Measurements from ENCODE around the gene MAPKBP1. TPM values are rescaled to one million over a fixed set of nuclear protein-coding genes. Genes with fewer than 3 reads are reported as not detected.
"Not testable (repeated sequence)": the region's sequence is repeated elsewhere in the genome, so short reads cannot be mapped to it uniquely, and the experiment has no call there.

The MAPKBP1 gene
- total and polyA plus RNA-seq, 7 experiments from 2014 or later, result 3.0 to 44.7 (median 37.2) TPM

GRCh38 chr15:41734079-41734478, 40.2 kb upstream of the MAPKBP1 start:
- intact Hi-C loops (cut with micrococcal nuclease), result no loop called here
- CTCF ChIA-PET, result interaction anchor here (0.7 kb wide), 1 partner anchor 127 kb away, joined by 3 read pairs; no protein-coding TSS in a partner anchor
- Histone ChIP-seq H3K27ac (ENCODE audit: low read depth, low read length) (no peak overlapping the region), H3K36me3 (ENCODE audit: control insufficient read depth in 2 of 3, insufficient read depth in 3 of 3, low read length in 3 of 3) (peaks cover 4 to 70% (median 8%) of the 10 kb centered on the region in 3 experiments), H3K9me3 (ENCODE audit: control insufficient read depth in 2 of 3, low read length in 3 of 3) (no peaks in the 10 kb centered on the region), H3K4me3 (ENCODE audit: low read length) (no peak overlapping the region), H3K27me3 (ENCODE audit: control insufficient read depth in 2 of 2, insufficient read depth in 2 of 2, low read length in 2 of 2) (no peaks in the 10 kb centered on the region), H3K4me1 (ENCODE audit: control insufficient read depth in 2 of 2, insufficient read depth in 2 of 2, low read length in 2 of 2) (no peaks in the 10 kb centered on the region)
- no peaks in the 10 kb centered on the region for H3K27me3 Mint-ChIP-seq
- POLR2A ChIA-PET, result no interaction called here
- peak overlapping the region in 2 of 9 donors; percentile 10 to 26 for H3K27ac Mint-ChIP-seq
- H3K9me3 Mint-ChIP-seq, result no peaks in the 10 kb centered on the region
- no peak for DNase-seq
- ATAC-seq, result no peak
- no peak overlapping the region for H3K4me3 Mint-ChIP-seq
- H3K4me1 Mint-ChIP-seq, result peaks cover 0 to 3% (median 0%) of the 10 kb centered on the region in 7 donors
- H3K36me3 Mint-ChIP-seq, result peaks cover 0 to 22% (median 17%) of the 10 kb centered on the region in 5 donors

DNA sequence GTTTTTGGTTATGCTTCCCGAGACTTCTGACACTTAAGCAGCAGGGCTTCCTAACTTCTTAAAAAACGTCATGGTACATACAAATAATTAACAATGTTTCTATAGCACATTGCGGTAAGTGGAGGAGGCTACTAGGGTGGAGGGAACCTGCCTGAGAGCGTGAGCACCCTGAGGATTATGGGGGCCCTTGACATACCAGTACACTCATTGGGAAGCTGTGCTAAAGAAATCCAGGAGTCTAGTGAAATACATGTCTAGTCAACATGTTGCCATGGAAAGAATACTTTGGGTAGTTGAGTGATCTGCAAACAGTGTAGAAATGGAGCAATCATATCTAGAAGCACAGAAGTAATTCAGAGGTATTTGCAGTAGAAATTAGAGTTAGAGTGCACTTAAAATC, 39.2 kb upstream of the MAPKBP1 start:
- no peaks in the 10 kb centered on the region for H3K9me3 Mint-ChIP-seq
- no peaks in the 10 kb centered on the region for H3K27me3 Mint-ChIP-seq
- Histone ChIP-seq H3K9me3 (ENCODE audit: control insufficient read depth in 2 of 3, low read length in 3 of 3) (no peaks in the 10 kb centered on the region), H3K4me1 (ENCODE audit: control insufficient read depth in 2 of 2, insufficient read depth in 2 of 2, low read length in 2 of 2) (no peaks in the 10 kb centered on the region), H3K4me3 (ENCODE audit: low read length) (no peak overlapping the region), H3K27ac (ENCODE audit: low read depth, low read length) (no peak overlapping the region), H3K36me3 (ENCODE audit: control insufficient read depth in 2 of 3, insufficient read depth in 3 of 3, low read length in 3 of 3) (peaks cover 7 to 69% (median 8%) of the 10 kb centered on the region in 3 experiments), H3K27me3 (ENCODE audit: control insufficient read depth in 2 of 2, insufficient read depth in 2 of 2, low read length in 2 of 2) (no peaks in the 10 kb centered on the region)
- ATAC-seq, result no peak
- intact Hi-C loops (cut with micrococcal nuclease), result no loop called here
- no peak for DNase-seq
- H3K4me1 Mint-ChIP-seq, result peaks cover 0 to 3% (median 0%) of the 10 kb centered on the region in 7 donors
- no peak overlapping the region for H3K4me3 Mint-ChIP-seq
- ChIA-PET POLR2A (interaction anchor here (0.5 kb wide), 1 partner anchor 81 kb away, joined by 3 read pairs; no protein-coding TSS in a partner anchor), CTCF (no interaction called here)
- peaks cover 0 to 27% (median 14%) of the 10 kb centered on the region in 5 donors for H3K36me3 Mint-ChIP-seq
- no peak overlapping the region for H3K27ac Mint-ChIP-seq

DNA sequence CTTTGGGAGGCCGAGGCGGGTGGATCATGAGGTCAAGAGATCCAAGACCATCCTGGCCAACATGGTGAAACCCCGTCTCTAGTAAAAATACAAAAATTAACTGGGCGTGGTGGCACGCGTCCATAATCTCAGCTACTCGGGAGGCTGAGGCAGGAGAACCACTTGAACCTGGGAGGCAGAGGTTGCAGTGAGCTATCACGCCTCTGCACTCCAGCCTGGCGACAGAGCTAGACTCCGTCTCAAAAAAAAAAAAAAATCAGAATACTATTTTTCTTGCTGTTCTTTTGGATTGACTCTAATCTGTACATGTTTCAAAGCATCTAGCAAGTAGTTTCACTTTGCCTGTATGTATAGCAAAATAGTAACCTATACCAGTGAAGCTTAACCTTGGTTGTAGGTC, 38.8 kb upstream of the MAPKBP1 start:
- H3K9me3 Mint-ChIP-seq; H3K27me3 ChIP-seq (ENCODE audit: control insufficient read depth in 2 of 2, insufficient read depth in 2 of 2, low read length in 2 of 2); H3K27me3 Mint-ChIP-seq; H3K27ac Mint-ChIP-seq; H3K4me3 Mint-ChIP-seq; H3K4me1 ChIP-seq (ENCODE audit: control insufficient read depth in 2 of 2, insufficient read depth in 2 of 2, low read length in 2 of 2); ATAC-seq; H3K4me1 Mint-ChIP-seq; H3K4me3 ChIP-seq (ENCODE audit: low read length); H3K27ac ChIP-seq (ENCODE audit: low read depth, low read length); H3K9me3 ChIP-seq (ENCODE audit: control insufficient read depth in 2 of 3, low read length in 3 of 3); DNase-seq; intact Hi-C loops (cut with micrococcal nuclease): not testable (repeated sequence)
- peaks cover 0 to 27% (median 12%) of the 10 kb centered on the region in 5 donors for H3K36me3 Mint-ChIP-seq
- ChIA-PET POLR2A (interaction anchor here (0.5 to 0.8 kb wide), 4 partner anchors 12 to 196 kb away, joined by 3 to 6 read pairs (median 4); no protein-coding TSS in a partner anchor), CTCF (interaction anchor here (0.7 kb wide), 1 partner anchor 42 kb away, joined by 3 read pairs; no protein-coding TSS in a partner anchor)
- H3K36me3 ChIP-seq (ENCODE audit: control insufficient read depth in 2 of 3, insufficient read depth in 3 of 3, low read length in 3 of 3), result peaks cover 8 to 67% (median 9%) of the 10 kb centered on the region in 3 experiments

DNA sequence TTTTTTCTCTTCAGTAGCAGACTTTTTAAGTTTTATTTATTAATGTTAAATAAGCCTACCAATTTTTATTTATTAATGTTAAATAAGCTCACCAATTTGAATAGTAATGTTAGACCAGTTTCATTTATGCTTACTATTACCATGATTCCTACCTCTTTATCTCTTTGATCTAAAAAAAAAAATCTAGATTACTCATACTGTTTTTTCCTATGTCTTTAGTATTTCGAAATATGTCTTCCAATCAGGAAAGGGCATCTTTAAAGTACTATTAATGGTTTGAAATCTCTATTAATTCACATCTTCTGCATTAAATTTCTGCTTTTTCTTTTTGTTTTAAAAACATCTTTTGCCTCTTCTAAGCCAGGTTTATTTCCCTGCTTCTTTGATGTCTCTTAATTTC, 27.5 kb upstream of the MAPKBP1 start:
- ChIA-PET POLR2A (no interaction called here), CTCF (interaction anchor here (1.3 kb wide), 1 partner anchor 143 kb away, joined by 3 read pairs; no protein-coding TSS in a partner anchor)
- ATAC-seq (no peak), DNase-seq (no peak)
- Histone ChIP-seq H3K36me3 (ENCODE audit: control insufficient read depth in 2 of 3, insufficient read depth in 3 of 3, low read length in 3 of 3) (peaks cover 16 to 51% (median 16%) of the 10 kb centered on the region in 3 experiments), H3K27me3 (ENCODE audit: control insufficient read depth in 2 of 2, insufficient read depth in 2 of 2, low read length in 2 of 2) (no peaks in the 10 kb centered on the region), H3K27ac (ENCODE audit: low read depth, low read length) (no peak overlapping the region), H3K9me3 (ENCODE audit: control insufficient read depth in 2 of 3, low read length in 3 of 3) (no peaks in the 10 kb centered on the region), H3K4me1 (ENCODE audit: control insufficient read depth in 2 of 2, insufficient read depth in 2 of 2, low read length in 2 of 2) (no peaks in the 10 kb centered on the region), H3K4me3 (ENCODE audit: low read length) (no peak overlapping the region)
- Mint-ChIP-seq H3K36me3 (peaks cover 3 to 48% (median 16%) of the 10 kb centered on the region in 5 donors), H3K27me3 (no peaks in the 10 kb centered on the region), H3K4me3 (no peak overlapping the region), H3K4me1 (peaks cover 0 to 9% (median 0%) of the 10 kb centered on the region in 7 donors), H3K9me3 (no peaks in the 10 kb centered on the region), H3K27ac (peak overlapping the region in 2 of 9 donors; percentile 16 to 52)
- intact Hi-C loops (cut with micrococcal nuclease), result no loop called here

- Histone ChIP-seq H3K27me3 (ENCODE audit: control insufficient read depth in 2 of 2, insufficient read depth in 2 of 2, low read length in 2 of 2) (no peaks in the 10 kb centered on the region), H3K36me3 (ENCODE audit: control insufficient read depth in 2 of 3, insufficient read depth in 3 of 3, low read length in 3 of 3) (peaks cover 21 to 36% (median 28%) of the 10 kb centered on the region in 3 experiments), H3K4me1 (ENCODE audit: control insufficient read depth in 2 of 2, insufficient read depth in 2 of 2, low read length in 2 of 2) (no peaks in the 10 kb centered on the region), H3K4me3 (ENCODE audit: low read length) (no peak overlapping the region), H3K9me3 (ENCODE audit: control insufficient read depth in 2 of 3, low read length in 3 of 3) (no peaks in the 10 kb centered on the region), H3K27ac (ENCODE audit: low read depth, low read length) (no peak overlapping the region)
- Mint-ChIP-seq H3K27ac (peak overlapping the region in 1 of 9 donors; percentile 50), H3K9me3 (no peaks in the 10 kb centered on the region), H3K36me3 (peaks cover 6 to 47% (median 13%) of the 10 kb centered on the region in 5 donors), H3K27me3 (no peaks in the 10 kb centered on the region), H3K4me3 (no peak overlapping the region), H3K4me1 (peaks cover 0 to 6% (median 0%) of the 10 kb centered on the region in 7 donors)
- intact Hi-C loops (cut with micrococcal nuclease), result no loop called here
- ChIA-PET CTCF (interaction anchor here (2.1 kb wide), 1 partner anchor 18 kb away, joined by 6 read pairs; the partner anchor contains the start of gene MAPKBP1), POLR2A (interaction anchor here (0.7 kb wide), 1 partner anchor 297 kb away, joined by 3 read pairs; no protein-coding TSS in a partner anchor)
- no peak for ATAC-seq
- DNase-seq, result no peak
These were observed 18.1 kb upstream of the MAPKBP1 start for GRCh38 chr15:41756198-41756597.

- no peaks in the 10 kb centered on the region for H3K27me3 ChIP-seq (ENCODE audit: control insufficient read depth in 2 of 2, insufficient read depth in 2 of 2, low read length in 2 of 2)
- H3K4me3 Mint-ChIP-seq, result peak overlapping the region in 8 of 10 donors; percentile 32 to 97 (median 94)
- H3K9me3 ChIP-seq (ENCODE audit: control insufficient read depth in 2 of 3, low read length in 3 of 3), result no peaks in the 10 kb centered on the region
- H3K4me1 Mint-ChIP-seq, result peaks cover 28 to 52% (median 46%) of the 10 kb centered on the region in 7 donors
- ChIA-PET CTCF (interaction anchor here (0.5 to 8.9 kb wide), 26 partner anchors 11 to 1567 kb away, joined by 3 to 180 read pairs (median 6); partner anchors contain the start of gene SPTBN5), POLR2A (interaction anchor here (0.5 to 4.1 kb wide), 16 partner anchors 37 to 501 kb away, joined by 3 to 41 read pairs (median 7); partner anchors contain the start of genes GANC, JMJD7, MGA and TMEM87A)
- peaks cover 0 to 5% (median 0%) of the 10 kb centered on the region in 11 donors for H3K9me3 Mint-ChIP-seq
- peak overlapping the region; percentile 73 for H3K27ac ChIP-seq (ENCODE audit: low read depth, low read length)
- DNase-seq (peak in 8 of 9 donors; percentile 39 to 78 (median 70)), ATAC-seq (peak; percentile 13)
- peaks cover 0 to 5% (median 0%) of the 10 kb centered on the region in 3 experiments for H3K36me3 ChIP-seq (ENCODE audit: control insufficient read depth in 2 of 3, insufficient read depth in 3 of 3, low read length in 3 of 3)
- H3K4me3 ChIP-seq (ENCODE audit: low read length), result no peak overlapping the region
- H3K4me1 ChIP-seq (ENCODE audit: control insufficient read depth in 2 of 2, insufficient read depth in 2 of 2, low read length in 2 of 2), result peaks cover 28 to 36% of the 10 kb centered on the region in 2 donors
- H3K27ac Mint-ChIP-seq, result peak overlapping the region in 8 of 9 donors; percentile 88 to 97 (median 94)
- intact Hi-C loops (cut with micrococcal nuclease), result loop anchor here (1.0 to 10.0 kb wide), 6 partner anchors 38 to 868 kb away; no protein-coding TSS in a partner anchor
- no peaks in the 10 kb centered on the region for H3K36me3 Mint-ChIP-seq
- H3K27me3 Mint-ChIP-seq, result no peaks in the 10 kb centered on the region
These were observed 1.5 kb upstream of the MAPKBP1 start for GRCh38 chr15:41772720-41773331.

All from naive thymus-derived CD4-positive, alpha-beta T cell (primary cell).